ENCODE data around the gene ROCK2.

The ROCK2 gene

GRCh38 chr2:11344342-11344955, at the start of gene ROCK2:
TSS of gene ROCK2 (minus strand) at chr2:11344636. CDS start at chr2:11344136, 500 bp downstream.
- DNase-seq (ENCODE audit: low read depth in 3 of 3) = peak; percentile 37 to 74 (median 61)

DNA sequence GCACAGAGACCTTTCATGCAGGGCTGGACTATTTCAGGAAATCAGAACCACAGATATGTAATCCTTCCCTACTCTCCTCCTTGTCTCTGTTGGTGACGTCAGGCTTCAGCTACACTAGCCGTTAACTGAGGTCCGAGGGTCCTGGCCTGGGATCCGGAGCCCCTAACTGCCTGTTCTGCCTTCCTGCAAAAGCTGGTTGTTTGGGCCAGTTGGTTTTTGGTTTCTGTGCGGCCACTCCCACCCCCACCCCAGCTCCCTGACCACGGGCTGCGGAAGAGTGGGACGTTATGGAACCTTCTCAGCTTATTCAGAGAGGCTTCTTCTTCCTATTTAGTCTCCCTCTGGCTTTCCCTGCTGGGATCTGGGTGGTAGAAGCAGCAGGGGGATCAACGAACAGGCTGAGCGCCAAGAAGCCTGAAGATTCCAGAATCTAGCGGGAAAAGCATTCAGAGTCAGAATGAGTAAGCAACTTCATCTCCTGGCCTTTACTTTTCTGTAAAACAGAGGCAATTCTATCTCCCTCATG, 49.3 kb upstream of the ROCK2 start:
- no peak for DNase-seq (ENCODE audit: low read depth in 3 of 3)

- no peak for DNase-seq (ENCODE audit: low read depth in 3 of 3)
Observed at GRCh38 chr2:11391942-11392266, 47.5 kb upstream of the ROCK2 start.

DNA sequence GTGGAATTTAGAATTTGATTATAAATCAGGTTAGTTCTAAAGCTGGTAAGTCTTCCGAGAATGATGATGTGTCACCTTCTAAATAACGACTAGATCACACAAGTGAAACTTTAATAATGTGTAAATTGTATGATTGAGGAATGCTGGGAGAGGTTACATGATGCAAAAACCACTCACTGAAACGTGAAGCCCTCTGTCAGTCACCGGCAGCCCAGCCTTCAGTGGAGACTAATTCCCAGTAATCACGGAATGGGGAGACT, 45.9 kb upstream of the ROCK2 start:
- DNase-seq (ENCODE audit: low read depth in 3 of 3) = no peak

GRCh38 chr2:11389551-11390398, 45.3 kb upstream of the ROCK2 start:
- no peak for DNase-seq (ENCODE audit: low read depth in 3 of 3)

GRCh38 chr2:11389052-11389420, 44.6 kb upstream of the ROCK2 start:
- no peak for DNase-seq (ENCODE audit: low read depth in 3 of 3)

DNA sequence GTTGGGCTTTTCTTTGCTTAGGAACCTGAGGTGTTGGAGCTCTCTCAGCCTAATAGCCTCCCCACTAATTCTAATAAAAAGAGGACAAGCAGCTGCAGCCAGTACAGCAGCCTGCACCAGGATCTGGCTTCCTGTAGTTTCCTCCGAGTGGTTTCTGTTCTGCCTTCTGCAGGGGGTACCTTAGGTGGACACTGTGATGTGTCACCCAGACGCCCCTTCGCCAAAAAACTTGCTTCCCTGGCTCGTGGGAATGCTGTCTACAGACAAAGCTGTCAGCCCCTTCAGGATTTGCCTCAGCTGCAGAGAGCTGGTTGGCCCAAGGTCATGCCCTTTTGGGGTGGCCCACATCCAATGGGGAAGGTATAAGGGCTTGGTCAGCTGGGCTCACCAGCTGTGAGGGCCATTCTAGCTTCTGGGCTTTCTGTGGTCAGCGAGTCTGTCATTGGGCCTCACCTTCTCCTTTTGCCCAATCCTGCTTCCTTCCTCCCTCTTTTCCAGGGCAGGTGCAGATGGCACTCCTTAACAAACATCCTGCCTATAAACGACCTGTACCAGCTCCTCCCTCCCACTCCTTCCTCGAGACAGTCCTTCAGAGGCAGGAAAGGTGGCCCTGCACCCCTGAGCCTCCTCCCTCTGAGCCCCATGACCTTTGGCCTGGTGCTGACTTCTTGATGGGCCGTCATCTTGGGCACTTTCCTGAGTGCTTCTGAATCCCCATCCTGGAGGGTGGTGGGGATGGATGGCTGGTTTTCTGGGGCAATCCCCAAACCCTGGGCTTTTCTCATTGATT, 44.0 kb upstream of the ROCK2 start:
- DNase-seq (ENCODE audit: low read depth in 3 of 3) = no peak

DNA sequence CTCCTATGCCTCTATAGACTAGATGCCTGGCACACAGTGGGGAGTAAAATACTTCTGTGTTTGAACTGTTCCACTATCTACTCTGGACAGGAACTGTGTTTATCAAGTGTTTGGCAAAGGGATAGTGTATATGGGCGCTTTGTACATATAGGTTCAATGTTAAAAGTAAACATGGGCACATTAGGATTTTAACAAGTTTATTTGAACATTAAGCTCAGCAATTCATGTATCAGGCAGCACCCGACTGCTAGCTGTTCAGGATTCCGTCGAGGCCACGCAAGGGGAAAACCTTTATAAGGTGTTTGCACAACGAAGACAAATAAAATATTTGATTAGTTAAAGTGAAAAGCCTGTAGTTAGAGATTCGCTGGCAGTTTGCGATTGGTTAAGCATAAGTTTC, 43.4 kb upstream of the ROCK2 start:
- no peak for DNase-seq (ENCODE audit: low read depth in 3 of 3)

DNA sequence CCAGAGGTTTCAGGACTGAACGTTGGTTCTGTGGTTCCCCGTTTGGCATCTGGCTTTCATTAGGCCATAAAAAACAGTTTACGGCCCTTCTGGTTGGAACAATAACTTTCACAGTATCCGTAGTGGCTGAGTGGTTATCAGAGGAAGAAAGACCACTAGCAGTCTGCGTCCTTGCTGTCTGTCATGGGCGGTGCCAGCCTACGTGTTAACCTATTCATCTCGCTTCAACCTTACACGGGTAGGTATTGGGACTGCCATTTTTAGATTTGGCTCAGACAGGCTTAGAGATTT, 42.6 kb upstream of the ROCK2 start:
- DNase-seq (ENCODE audit: low read depth in 3 of 3) = no peak

GRCh38 chr2:11385847-11386246, 41.4 kb upstream of the ROCK2 start:
- DNase-seq (ENCODE audit: low read depth in 3 of 3) = no peak

GRCh38 chr2:11385216-11385615, 40.8 kb upstream of the ROCK2 start:
- DNase-seq (ENCODE audit: low read depth in 3 of 3) = no peak

- no peak for DNase-seq (ENCODE audit: low read depth in 3 of 3)
Observed at GRCh38 chr2:11379558-11379957, 35.1 kb upstream of the ROCK2 start.

GRCh38 chr2:11377928-11378545, 33.6 kb upstream of the ROCK2 start:
- no peak for DNase-seq (ENCODE audit: low read depth in 3 of 3)

- no peak for DNase-seq (ENCODE audit: low read depth in 3 of 3)
Observed at GRCh38 chr2:11376071-11376470, 31.6 kb upstream of the ROCK2 start.

DNA sequence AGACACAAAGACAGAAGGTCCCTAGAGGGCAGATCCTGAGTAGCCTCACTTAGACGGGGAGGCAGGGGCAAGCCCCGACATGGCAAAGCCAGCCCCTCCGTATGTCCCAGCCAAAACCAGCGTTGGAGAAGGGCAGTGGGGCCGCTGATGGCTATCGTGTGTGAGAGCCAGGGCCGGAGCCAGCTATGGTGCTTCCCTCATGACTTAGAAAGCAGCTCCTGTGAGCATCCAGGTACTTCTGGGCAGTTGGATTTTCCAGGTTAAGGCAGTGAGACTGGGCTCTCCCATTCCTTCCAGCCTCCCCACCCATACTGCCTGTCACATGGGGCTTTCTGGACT, 31.2 kb upstream of the ROCK2 start:
- no peak for DNase-seq (ENCODE audit: low read depth in 3 of 3)

GRCh38 chr2:11375025-11375688, 30.7 kb upstream of the ROCK2 start:
- no peak for DNase-seq (ENCODE audit: low read depth in 3 of 3)

DNA sequence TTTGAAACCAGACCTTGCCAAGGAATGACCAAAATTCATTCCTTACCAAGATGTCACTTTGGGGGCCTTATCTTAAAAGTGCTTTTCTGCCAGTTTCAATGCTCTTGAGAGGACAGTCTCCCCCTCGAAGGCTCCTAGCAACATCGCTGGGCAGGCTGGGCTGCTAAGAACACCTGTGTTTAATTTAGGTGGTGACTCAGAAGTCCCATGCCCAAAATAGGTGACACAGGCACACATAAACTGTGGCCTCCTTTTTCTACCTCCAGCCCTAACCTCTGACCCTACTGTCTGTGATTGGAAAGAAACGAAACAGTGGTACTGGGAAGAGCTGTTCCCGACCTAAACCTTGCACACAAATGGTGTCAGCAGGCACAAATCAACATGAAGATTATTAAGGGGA, 28.7 kb upstream of the ROCK2 start:
- DNase-seq (ENCODE audit: low read depth in 3 of 3) = no peak

DNA sequence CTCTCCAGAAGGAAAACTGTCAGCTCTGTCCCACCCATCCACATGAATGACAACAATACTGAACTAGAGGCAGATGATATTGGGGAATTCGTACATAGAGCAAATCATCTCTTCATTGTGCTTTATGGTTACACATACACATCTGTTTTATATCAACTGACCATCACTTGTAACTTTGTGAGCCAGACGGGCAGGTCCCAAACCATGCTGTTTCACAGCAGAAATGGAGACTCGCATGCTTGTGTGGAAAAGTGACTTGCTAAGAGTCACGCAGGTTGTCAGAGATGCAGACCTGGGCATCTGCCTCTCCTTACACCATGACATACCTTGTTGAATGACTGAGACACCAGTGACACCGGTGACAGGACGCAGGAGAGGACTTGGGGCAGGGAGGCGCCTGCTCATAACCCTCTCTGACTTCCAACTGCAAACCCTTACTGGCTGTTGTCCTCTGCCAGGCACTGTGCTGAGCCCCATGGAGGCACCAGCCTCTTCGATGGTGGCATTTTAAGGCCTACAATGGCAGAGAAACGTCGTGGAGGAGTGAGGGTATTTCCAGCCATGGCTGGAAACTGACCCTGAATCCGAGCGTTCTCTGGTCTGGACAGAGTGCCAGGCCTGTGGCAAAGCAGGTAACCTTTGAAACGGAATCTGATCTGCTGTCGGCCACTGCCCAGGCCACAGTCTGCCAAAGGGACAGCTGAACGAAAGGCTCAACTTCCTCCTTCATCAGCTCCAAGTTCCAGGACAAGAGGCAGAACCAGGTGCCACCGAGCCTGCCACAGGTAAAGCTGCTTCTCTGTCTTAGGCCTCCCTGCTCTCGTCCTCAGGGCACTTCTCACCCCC, 26.9 kb upstream of the ROCK2 start:
- DNase-seq (ENCODE audit: low read depth in 3 of 3) = no peak

DNA sequence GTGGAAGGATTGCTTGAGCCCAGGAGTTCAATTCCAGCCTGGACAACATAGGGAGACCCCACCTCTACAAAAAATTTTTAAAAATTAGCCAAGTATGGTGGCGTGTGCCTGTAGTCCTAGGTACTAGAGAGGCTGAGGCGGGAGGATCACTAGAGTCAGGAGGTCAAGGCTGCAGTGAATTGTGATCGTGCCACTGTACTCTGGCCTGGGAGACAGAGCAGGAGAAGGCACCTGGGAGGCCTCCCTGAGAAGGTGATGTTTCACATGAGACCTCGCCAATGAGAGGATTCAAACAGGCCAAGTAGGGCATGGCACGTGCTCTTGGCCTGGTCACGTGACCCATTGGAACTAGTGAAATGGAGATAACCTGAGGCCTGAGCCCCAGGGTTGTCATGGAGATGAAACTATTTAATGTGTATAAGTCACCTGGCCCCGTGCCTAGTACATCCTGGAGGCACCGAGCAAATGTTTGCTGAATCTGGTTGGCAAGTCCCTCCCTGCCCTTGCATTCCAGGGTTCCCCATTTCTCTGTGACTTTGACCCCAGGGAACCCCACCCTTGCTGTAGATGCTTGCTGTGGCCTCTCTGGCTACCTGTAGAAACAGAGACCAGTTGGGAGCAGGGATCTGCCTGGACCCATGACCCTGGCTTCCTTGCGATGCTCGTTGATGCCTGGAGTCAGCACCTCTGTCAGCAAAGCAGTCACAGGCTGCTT, 26.1 kb upstream of the ROCK2 start:
- no peak for DNase-seq (ENCODE audit: low read depth in 3 of 3)

- DNase-seq (ENCODE audit: low read depth in 3 of 3) = no peak
Observed at GRCh38 chr2:11368059-11368572, 23.7 kb upstream of the ROCK2 start.

Data from stimulated activated CD4-positive, alpha-beta T cell treated with anti-CD3 and anti-CD28 coated beads, TNF-alpha, amount 100 ng/mL, for 24 hours (primary cell).